Stimulated activated naive B cell treated with anti-CD40 and anti-IgM and Interleukin-4, amounts not matched to agents 10 μg/mL and 1 μg/mL and 100 μg/mL, for 72 hours (primary cell): Measurements from ENCODE around the gene OR6P1.
A peak's percentile ranks its signal among the peaks of the same experiment; 100 is the strongest.

Source experiments
- ATAC-seq, 2 donors: fragments of 150-1000 bp; cut with Tn5 transposase; replicated peaks; 2 replicates each; pipeline ENCODE4 v1.10.0; 2021; ENCODE audit warnings: moderate library complexity in 1 of 2
- DNase-seq: peaks from one replicate; pipeline ENCODE4 v3.0.0; 2021
- H3K27ac Mint-ChIP-seq: one replicate; pipeline ENCODE4 v1.8.0; 2022; ENCODE audit warnings: mild to moderate bottlenecking, mixed read lengths
- H3K27me3 Mint-ChIP-seq, 2 donors: one replicate each; pipeline ENCODE4 v1.8.0; 2022; ENCODE audit warnings: mixed read lengths in 2 of 2
- H3K36me3 Mint-ChIP-seq, 2 donors: one replicate each; pipeline ENCODE4 v1.8.0; 2022; ENCODE audit warnings: mixed read lengths in 2 of 2, mild to moderate bottlenecking in 1 of 2
- H3K4me1 Mint-ChIP-seq, 2 donors: one replicate each; pipeline ENCODE4 v1.8.0; 2022; ENCODE audit warnings: mixed read lengths in 2 of 2, mild to moderate bottlenecking in 1 of 2
- H3K4me3 Mint-ChIP-seq, 2 donors: one replicate each; pipeline ENCODE4 v1.8.0; 2022; ENCODE audit warnings: mild to moderate bottlenecking in 2 of 2, mixed read lengths in 2 of 2, moderate library complexity in 1 of 2
- H3K9me3 Mint-ChIP-seq, 2 donors: one replicate each; pipeline ENCODE4 v1.8.0; 2022; ENCODE audit warnings: mixed read lengths in 2 of 2, mild to moderate bottlenecking in 1 of 2

OR6P1 gene, protein sequence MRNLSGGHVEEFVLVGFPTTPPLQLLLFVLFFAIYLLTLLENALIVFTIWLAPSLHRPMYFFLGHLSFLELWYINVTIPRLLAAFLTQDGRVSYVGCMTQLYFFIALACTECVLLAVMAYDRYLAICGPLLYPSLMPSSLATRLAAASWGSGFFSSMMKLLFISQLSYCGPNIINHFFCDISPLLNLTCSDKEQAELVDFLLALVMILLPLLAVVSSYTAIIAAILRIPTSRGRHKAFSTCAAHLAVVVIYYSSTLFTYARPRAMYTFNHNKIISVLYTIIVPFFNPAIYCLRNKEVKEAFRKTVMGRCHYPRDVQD

DNA sequence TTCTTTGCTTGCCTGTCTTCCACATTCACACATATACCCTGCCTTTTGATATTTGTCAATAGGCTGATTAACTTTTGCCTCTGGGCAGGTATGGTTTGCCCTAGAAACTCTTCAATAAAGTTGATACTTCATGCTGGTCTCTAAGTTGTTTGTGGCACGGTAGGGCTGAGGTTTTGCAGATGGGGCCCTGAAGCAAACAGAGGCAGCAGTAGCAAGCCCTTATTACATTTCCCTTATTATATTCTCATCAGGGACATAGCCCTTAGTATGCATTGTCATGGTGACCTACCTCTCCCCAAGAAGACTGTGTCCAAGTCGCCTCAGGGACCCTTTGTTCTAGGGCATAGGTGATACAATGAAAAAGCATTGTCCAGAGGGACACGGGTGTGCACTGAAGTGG lies at the start of gene OR6P1:
TSS of gene OR6P1 (minus strand) at position 101 of the 400 bp plus-strand sequence. CDS start 6,976 bp downstream, outside the sequence.
- peaks cover 0 to 4% of the 10 kb centered on the region in 2 donors for H3K27me3 Mint-ChIP-seq
- no peak within 1 kb of the TSS for H3K27ac Mint-ChIP-seq
- H3K9me3 Mint-ChIP-seq, result peaks cover 0 to 1% of the 10 kb centered on the region in 2 donors
- no peaks in the 10 kb centered on the region for H3K4me1 Mint-ChIP-seq
- ATAC-seq, result no peak
- no peak for DNase-seq
- no peak within 1 kb of the TSS for H3K4me3 Mint-ChIP-seq
- no peaks in the 10 kb centered on the region for H3K36me3 Mint-ChIP-seq

DNA sequence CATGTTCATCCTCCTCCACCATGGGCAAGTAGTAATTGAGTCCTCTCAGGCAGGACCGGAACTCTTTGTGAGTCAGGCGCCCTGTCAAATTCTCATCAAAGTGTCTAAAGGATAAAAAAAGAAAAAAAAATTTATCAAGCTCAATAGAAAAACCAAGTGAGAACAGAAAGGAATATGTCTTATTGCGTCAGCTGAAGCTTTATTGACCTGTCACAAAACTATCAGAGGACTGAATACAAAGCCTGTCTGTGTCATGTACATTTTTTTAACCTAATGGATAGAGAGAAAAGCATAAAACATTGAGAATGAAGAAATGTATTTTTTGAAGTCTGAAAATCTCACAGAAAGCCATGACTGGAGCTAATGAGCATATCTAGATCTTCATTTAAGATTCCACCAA lies 43.4 kb upstream of the OR6P1 start:
- no peak for ATAC-seq
- no peak overlapping the region for H3K4me3 Mint-ChIP-seq
- no peaks in the 10 kb centered on the region for H3K27me3 Mint-ChIP-seq
- H3K4me1 Mint-ChIP-seq, result peaks cover 0 to 2% of the 10 kb centered on the region in 2 donors
- no peaks in the 10 kb centered on the region for H3K9me3 Mint-ChIP-seq
- no peak overlapping the region for H3K27ac Mint-ChIP-seq
- H3K36me3 Mint-ChIP-seq, result no peaks in the 10 kb centered on the region
- DNase-seq, result no peak

DNA sequence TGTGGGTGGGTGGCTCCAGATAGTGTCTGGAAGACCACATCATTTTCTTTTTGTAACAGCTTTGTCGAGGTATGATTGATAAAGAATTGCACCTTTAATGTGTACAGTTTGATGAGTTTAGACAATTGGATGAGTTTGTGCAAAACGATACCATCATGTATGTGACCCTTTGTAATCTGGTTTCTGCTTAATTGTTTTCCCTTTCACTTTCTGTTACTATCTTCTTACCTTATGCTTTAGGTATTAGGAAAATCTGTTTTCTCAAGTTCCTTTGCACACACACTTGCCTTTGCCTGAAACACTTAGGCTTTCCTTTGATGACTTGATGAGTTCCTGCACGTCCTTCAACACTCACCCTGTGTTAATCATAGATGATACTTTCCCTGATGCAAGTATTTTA lies 41.5 kb upstream of the OR6P1 start:
- Mint-ChIP-seq H3K27ac (no peak overlapping the region), H3K36me3 (no peaks in the 10 kb centered on the region), H3K4me1 (peaks cover 0 to 2% of the 10 kb centered on the region in 2 donors), H3K9me3 (no peaks in the 10 kb centered on the region), H3K4me3 (no peak overlapping the region), H3K27me3 (no peaks in the 10 kb centered on the region)
- ATAC-seq (no peak), DNase-seq (no peak)

DNA sequence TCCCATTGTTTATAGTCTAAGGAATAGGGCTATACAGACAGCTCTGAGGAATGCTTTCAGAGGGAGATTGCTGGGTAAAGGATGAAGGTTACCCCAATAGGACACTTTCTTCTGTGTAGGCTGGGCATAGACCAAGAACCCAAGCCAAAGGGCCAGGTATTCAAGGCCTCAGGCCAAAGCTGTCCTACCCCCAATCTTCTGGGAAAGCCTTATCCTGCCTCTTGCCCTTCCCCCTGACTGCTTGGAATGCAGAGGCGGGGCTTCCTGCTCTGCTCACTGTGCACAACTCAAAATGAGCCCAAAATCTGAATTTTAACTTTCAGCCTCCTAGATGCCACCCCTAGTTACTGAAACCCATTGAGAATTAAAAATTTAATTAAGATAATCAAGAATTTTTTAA lies 36.9 kb upstream of the OR6P1 start:
- Mint-ChIP-seq H3K4me1 (peaks cover 0 to 2% of the 10 kb centered on the region in 2 donors), H3K9me3 (no peaks in the 10 kb centered on the region), H3K27me3 (no peaks in the 10 kb centered on the region), H3K36me3 (no peaks in the 10 kb centered on the region), H3K27ac (no peak overlapping the region), H3K4me3 (no peak overlapping the region)
- ATAC-seq (no peak), DNase-seq (no peak)

GRCh38 chr1:158604968-158605367 lies 34.6 kb upstream of the OR6P1 start, which contains the start of gene OR10Z1:
Gene OR10Z1, plus strand, starts transcription at chr1:158605268. Its CDS starts 1,171 bp downstream, at chr1:158606439.
- DNase-seq (no peak), ATAC-seq (no peak)
- H3K27me3 Mint-ChIP-seq, result peaks cover 0 to under 1% of the 10 kb centered on the region in 2 donors
- no peaks in the 10 kb centered on the region for H3K36me3 Mint-ChIP-seq
- no peaks in the 10 kb centered on the region for H3K4me1 Mint-ChIP-seq
- H3K4me3 Mint-ChIP-seq, result no peak within 1 kb of the TSS
- no peak within 1 kb of the TSS for H3K27ac Mint-ChIP-seq
- H3K9me3 Mint-ChIP-seq, result no peaks in the 10 kb centered on the region

- H3K4me3 Mint-ChIP-seq, result no peak overlapping the region
- H3K4me1 Mint-ChIP-seq, result no peaks in the 10 kb centered on the region
- no peak overlapping the region for H3K27ac Mint-ChIP-seq
- no peak for ATAC-seq
- peaks cover 6 to 15% of the 10 kb centered on the region in 2 donors for H3K36me3 Mint-ChIP-seq
- peaks cover 14 to 18% of the 10 kb centered on the region in 2 donors for H3K9me3 Mint-ChIP-seq
- peaks cover 12% of the 10 kb centered on the region in 2 donors for H3K27me3 Mint-ChIP-seq
- no peak for DNase-seq
These were observed 30.4 kb upstream of the OR6P1 start for GRCh38 chr1:158600735-158601134.

DNA sequence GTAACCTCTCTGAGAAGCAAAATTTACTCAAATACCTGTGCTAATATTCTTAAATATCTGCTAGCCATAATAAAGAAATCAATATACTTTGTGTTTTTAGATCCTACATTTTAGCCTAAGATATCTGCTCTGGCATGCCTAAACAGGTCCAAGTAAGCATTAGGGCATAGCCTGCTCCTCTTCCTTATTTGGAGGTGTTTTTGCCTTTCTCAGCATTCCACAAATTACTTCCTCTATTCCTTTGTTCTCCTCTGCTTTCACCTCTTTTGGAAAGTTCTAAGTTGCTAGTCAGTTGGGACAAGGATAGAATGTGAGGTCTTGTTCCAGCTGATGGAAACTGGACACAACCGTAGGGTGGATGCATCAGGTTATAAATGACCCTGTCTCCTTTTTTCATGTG lies 16.6 kb upstream of the OR6P1 start:
- peaks cover 9 to 13% of the 10 kb centered on the region in 2 donors for H3K9me3 Mint-ChIP-seq
- H3K4me1 Mint-ChIP-seq, result no peaks in the 10 kb centered on the region
- H3K36me3 Mint-ChIP-seq, result peaks cover 0 to 8% of the 10 kb centered on the region in 2 donors
- ATAC-seq (no peak), DNase-seq (no peak)
- no peak overlapping the region for H3K27ac Mint-ChIP-seq
- peaks cover 5 to 15% of the 10 kb centered on the region in 2 donors for H3K27me3 Mint-ChIP-seq
- H3K4me3 Mint-ChIP-seq, result no peak overlapping the region

- ATAC-seq (no peak), DNase-seq (no peak)
- Mint-ChIP-seq H3K4me1 (no peaks in the 10 kb centered on the region), H3K9me3 (peaks cover 7 to 9% of the 10 kb centered on the region in 2 donors), H3K4me3 (no peak overlapping the region), H3K27ac (no peak overlapping the region), H3K36me3 (peaks cover 0 to 6% of the 10 kb centered on the region in 2 donors), H3K27me3 (peaks cover 5 to 20% of the 10 kb centered on the region in 2 donors)
These were observed 13.6 kb upstream of the OR6P1 start for GRCh38 chr1:158583962-158584361.

DNA sequence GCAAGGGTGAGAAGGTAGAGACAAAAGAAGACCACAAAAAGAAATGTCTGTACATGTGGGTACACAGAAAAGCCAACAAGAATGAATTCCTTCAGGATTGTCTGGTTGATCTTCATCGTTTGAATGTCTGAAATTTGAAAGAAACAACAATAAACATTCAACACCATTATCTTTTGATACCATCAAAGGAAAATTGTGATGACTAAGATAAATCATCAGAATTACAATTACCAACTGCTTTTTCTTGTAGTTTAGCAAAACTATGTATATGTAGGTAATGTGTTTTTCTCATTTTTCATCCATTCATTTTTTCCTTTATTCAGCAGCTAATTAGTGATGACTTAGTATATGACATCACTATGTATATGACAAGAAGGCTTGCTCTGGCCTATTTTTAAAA lies 9.4 kb upstream of the OR6P1 start, which contains the start of gene OR10X1:
TSS of gene OR10X1 (minus strand) at position 167 of the 400 bp plus-strand sequence. CDS start at position 167, 0 bp downstream.
- Mint-ChIP-seq H3K9me3 (no peaks in the 10 kb centered on the region), H3K36me3 (no peaks in the 10 kb centered on the region), H3K4me3 (no peak within 1 kb of the TSS), H3K27ac (no peak within 1 kb of the TSS), H3K27me3 (peaks cover 4 to 18% of the 10 kb centered on the region in 2 donors), H3K4me1 (no peaks in the 10 kb centered on the region)
- DNase-seq (no peak), ATAC-seq (no peak)

DNA sequence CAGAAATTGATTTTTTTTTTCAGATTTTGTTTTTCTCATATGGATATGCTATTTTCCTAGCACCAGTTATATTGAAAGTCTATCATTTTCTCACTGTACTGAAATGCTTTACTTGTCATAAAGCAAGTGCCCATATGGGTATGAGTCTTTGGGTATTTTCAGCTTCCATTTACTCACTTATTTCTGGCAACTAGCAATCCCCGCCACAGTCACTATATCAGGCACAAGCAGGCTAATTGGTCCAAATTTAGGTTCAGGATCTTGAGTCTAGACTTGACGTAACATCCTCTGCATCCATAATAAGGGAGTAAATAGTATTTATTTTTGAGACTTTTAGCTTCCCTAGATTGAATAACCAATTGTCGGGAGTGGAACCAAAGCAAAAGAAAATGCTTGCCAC lies 7.2 kb upstream of the OR6P1 start:
- Mint-ChIP-seq H3K27ac (no peak overlapping the region), H3K4me3 (no peak overlapping the region), H3K9me3 (no peaks in the 10 kb centered on the region), H3K27me3 (peaks cover 4 to 5% of the 10 kb centered on the region in 2 donors), H3K4me1 (no peaks in the 10 kb centered on the region), H3K36me3 (no peaks in the 10 kb centered on the region)
- DNase-seq (no peak), ATAC-seq (no peak)

DNA sequence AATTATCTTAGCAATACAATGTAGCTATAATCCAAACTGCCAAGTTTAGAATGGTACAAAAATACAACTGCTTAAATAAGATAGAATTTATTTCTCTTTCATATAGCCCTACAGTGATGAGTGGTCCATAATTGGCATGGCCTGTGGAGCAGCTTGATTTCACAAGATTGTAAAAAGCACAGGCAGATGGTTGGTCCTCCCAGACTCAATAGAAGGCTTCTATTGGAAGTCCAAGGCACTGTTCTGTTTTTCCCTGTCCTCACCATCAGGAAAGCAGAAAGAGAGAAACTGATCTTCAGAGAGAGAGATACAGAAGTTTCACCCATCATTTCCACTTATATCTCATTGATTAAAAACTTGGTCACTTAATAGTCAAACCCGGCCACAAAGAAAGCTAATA lies 1.8 kb upstream of the OR6P1 start:
- no peaks in the 10 kb centered on the region for H3K4me1 Mint-ChIP-seq
- peaks cover 0 to 4% of the 10 kb centered on the region in 2 donors for H3K27me3 Mint-ChIP-seq
- no peak for ATAC-seq
- no peak overlapping the region for H3K4me3 Mint-ChIP-seq
- H3K27ac Mint-ChIP-seq, result no peak overlapping the region
- H3K9me3 Mint-ChIP-seq, result peaks cover 0 to 1% of the 10 kb centered on the region in 2 donors
- no peaks in the 10 kb centered on the region for H3K36me3 Mint-ChIP-seq
- DNase-seq, result no peak

GRCh38 chr1:158564608-158565007 lies 5.8 kb downstream of the OR6P1 start:
- H3K9me3 Mint-ChIP-seq, result peaks cover 6 to 9% of the 10 kb centered on the region in 2 donors
- no peaks in the 10 kb centered on the region for H3K36me3 Mint-ChIP-seq
- H3K4me1 Mint-ChIP-seq, result peaks cover 9 to 16% of the 10 kb centered on the region in 2 donors
- H3K27me3 Mint-ChIP-seq, result no peaks in the 10 kb centered on the region
- no peak overlapping the region for H3K27ac Mint-ChIP-seq
- no peak overlapping the region for H3K4me3 Mint-ChIP-seq
- ATAC-seq (peak; percentile 34 to 69), DNase-seq (no peak)

GRCh38 chr1:158563853-158564252 lies 6.5 kb downstream of the OR6P1 start:
- no peaks in the 10 kb centered on the region for H3K36me3 Mint-ChIP-seq
- H3K27ac Mint-ChIP-seq, result peak overlapping the region; percentile 14
- H3K4me3 Mint-ChIP-seq, result no peak overlapping the region
- H3K9me3 Mint-ChIP-seq, result peaks cover 6 to 9% of the 10 kb centered on the region in 2 donors
- H3K27me3 Mint-ChIP-seq, result no peaks in the 10 kb centered on the region
- H3K4me1 Mint-ChIP-seq, result peaks cover 9 to 16% of the 10 kb centered on the region in 2 donors
- ATAC-seq (peak in 1 of 2 donors; percentile 43), DNase-seq (no peak)

DNA sequence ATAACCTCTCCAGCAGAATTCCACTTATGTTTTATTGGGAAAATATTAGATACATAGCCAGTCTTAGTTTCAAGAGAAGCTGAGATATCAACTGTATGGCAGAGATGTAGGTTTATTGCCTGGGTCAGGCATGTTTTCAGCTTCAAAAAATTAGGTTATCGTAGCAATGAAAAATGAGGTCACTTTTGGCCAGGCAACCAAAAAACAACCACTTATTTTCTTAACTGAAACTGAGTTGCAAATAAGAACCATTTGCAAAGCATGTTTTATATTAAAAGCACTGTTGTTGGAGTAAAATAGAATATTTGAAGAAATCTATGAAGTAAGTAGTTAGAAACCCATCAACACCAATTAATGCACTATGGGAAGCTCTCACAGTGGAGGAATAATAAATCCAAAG lies 10.7 kb downstream of the OR6P1 start:
- ATAC-seq, result no peak
- Mint-ChIP-seq H3K27ac (no peak overlapping the region), H3K9me3 (peaks cover 6 to 7% of the 10 kb centered on the region in 2 donors), H3K4me3 (no peak overlapping the region), H3K36me3 (no peaks in the 10 kb centered on the region), H3K4me1 (peaks cover 9 to 16% of the 10 kb centered on the region in 2 donors), H3K27me3 (peaks cover 0 to 4% of the 10 kb centered on the region in 2 donors)
- DNase-seq, result no peak

- Mint-ChIP-seq H3K4me3 (no peak within 1 kb of the TSS), H3K36me3 (no peaks in the 10 kb centered on the region), H3K27ac (no peak within 1 kb of the TSS), H3K9me3 (no peaks in the 10 kb centered on the region), H3K27me3 (peaks cover 17 to 19% of the 10 kb centered on the region in 2 donors), H3K4me1 (no peaks in the 10 kb centered on the region)
- ATAC-seq (no peak), DNase-seq (no peak)
These were observed 16.0 kb downstream of the OR6P1 start, which contains the start of gene OR6Y1 for GRCh38 chr1:158554352-158554751. Gene OR6Y1, minus strand, starts transcription at chr1:158554405. Its CDS starts 6,300 bp downstream, at chr1:158548105.
